K562 (cell line): Measurements from ENCODE around the gene KIF25. TPM values are rescaled to one million over a fixed set of nuclear protein-coding genes. Genes with fewer than 3 reads are reported as not detected.

Source experiments
- ATAC-seq: fragments of 200-7000 bp; cut with Tn5 transposase; 3 replicates; pipeline ENCODE4 v1.9.1; 2020; ENCODE audit warnings: moderate library complexity
- BruUV-seq: library from RNA; stranded (reverse); fragments of 400-500 nt; replicated peaks from 2 replicates; lab custom pipeline; 2021; lab: Mats Ljungman, UMichigan
- CTCF ChIA-PET: fragments of 300-600 bp; formaldehyde crosslinking; extraction: SDS; loops from one replicate; lab custom pipeline; 2021; ENCODE audit warnings: low intra/inter-chr PET ratio; lab: Yijun Ruan, JAX
- POLR2A ChIA-PET: fragments of 300-600, 350-650 bp; sonication (Branson Sonifier 250); formaldehyde crosslinking; extraction: SDS; loops from one replicate; lab custom pipeline; 2021; ENCODE audit warnings: antibody characterized with exemption, inconsistent platforms; lab: Yijun Ruan, JAX
- DNase-seq, 4 experiments: peaks; one replicate each; pipeline versions ENCODE4 v3.0.0 to v3.0.0-alpha.2; 2011 to 2018; ENCODE audit warnings: low spot score in 3 of 4, mixed read lengths in 3 of 4; ENCODE audit errors: extremely low read depth in 1 of 4
- FAIRE-seq: peaks from 2 replicates; lab custom pipeline; 2011; peaks lifted over from hg19 to GRCh38; lab: Jason Lieb, UNC
- H2AFZ ChIP-seq: 2 replicates; pipeline ENCODE4 v1.6.0; 2011; ENCODE audit warnings: low read depth, low read length, control low read depth, inconsistent platforms
- H3K27ac ChIP-seq: fragments of 200-600 bp; 3 replicates; pipeline ENCODE4 v1.8.0; 2011; ENCODE audit warnings: low read depth, mild to moderate bottlenecking, control low read depth, inconsistent platforms, low read length, moderate library complexity, mixed read lengths; ENCODE audit errors: extremely low read depth
- H3K27me3 ChIP-seq, 2 experiments: fragments of 300-600 bp in 1 of 2; 2 replicates in 1 of 2; 3 replicates in 1 of 2; pipeline versions ENCODE4 v1.6.0 to v1.8.0; 2011; ENCODE audit warnings: inconsistent platforms in 2 of 2, low read length in 2 of 2, mild to moderate bottlenecking in 1 of 2, mixed read lengths in 1 of 2, moderate library complexity in 1 of 2; ENCODE audit not compliant: control insufficient read depth in 2 of 2, insufficient read depth in 2 of 2
- H3K36me3 ChIP-seq: fragments of 300-600 bp; 3 replicates; pipeline ENCODE4 v1.8.0; 2011; ENCODE audit warnings: mild to moderate bottlenecking, low read length, inconsistent platforms; ENCODE audit not compliant: control insufficient read depth, insufficient read depth
- H3K4me1 ChIP-seq, 2 experiments: fragments of 200-600 bp in 1 of 2; replicated peaks in 1 of 2; 2 replicates in 1 of 2; 3 replicates in 1 of 2; pipeline versions ENCODE4 v1.5.1 to v1.8.0; 2011; ENCODE audit warnings: inconsistent platforms in 2 of 2, low read length in 2 of 2, mild to moderate bottlenecking in 1 of 2, mixed read lengths in 1 of 2, moderate library complexity in 1 of 2; ENCODE audit not compliant: control insufficient read depth in 2 of 2, insufficient read depth in 2 of 2
- H3K4me2 ChIP-seq: 2 replicates; pipeline ENCODE4 v1.6.1; 2011; ENCODE audit warnings: low read length, control low read depth, inconsistent platforms, mixed read lengths; ENCODE audit not compliant: insufficient read depth
- H3K4me3 ChIP-seq: fragments of 200-600 bp; sonication (generic), shearing (Covaris generic); 2 replicates; pipeline ENCODE4 v1.5.1; 2016; ENCODE audit warnings: control low read depth, inconsistent platforms
- H3K79me2 ChIP-seq: fragments of 200-600 bp; 3 replicates; pipeline ENCODE4 v1.8.0; 2011; ENCODE audit warnings: low read length, inconsistent platforms; ENCODE audit not compliant: control insufficient read depth, insufficient read depth
- H3K9ac ChIP-seq, 2 experiments: 2 replicates each; pipeline versions ENCODE4 v1.6.0 to v1.6.1; 2011; ENCODE audit warnings: low read depth in 2 of 2, low read length in 2 of 2, control low read depth in 1 of 2, inconsistent platforms in 1 of 2, mild to moderate bottlenecking in 1 of 2, mixed read lengths in 1 of 2; ENCODE audit not compliant: insufficient read depth in 1 of 2
- H3K9me1 ChIP-seq: one replicate; pipeline ENCODE4 v1.6.0; 2011; ENCODE audit warnings: inconsistent platforms, mild to moderate bottlenecking, low read length, moderate library complexity; ENCODE audit not compliant: control insufficient read depth, insufficient read depth
- H3K9me3 ChIP-seq: replicated peaks from 2 replicates; pipeline ENCODE4 v1.5.1; 2011; ENCODE audit warnings: low read depth, low read length, inconsistent platforms; ENCODE audit not compliant: control insufficient read depth, insufficient read depth
- H4K20me1 ChIP-seq: replicated peaks from 2 replicates; pipeline ENCODE4 v1.6.1; 2011; ENCODE audit warnings: low read length, inconsistent platforms, mixed read lengths; ENCODE audit not compliant: control insufficient read depth, insufficient read depth
- CHD7 ChIP-seq: fragments of 200-600 bp; sonication (generic); IDR thresholded peaks from one replicate; pipeline ENCODE4 v1.6.1; 2012; ENCODE audit warnings: mild to moderate bottlenecking, low read depth, low read length, inconsistent platforms
- EGR1 ChIP-seq: fragments of 450-650 bp; conservative IDR thresholded peaks from 2 replicates; pipeline ENCODE4 v1.6.1; 2017; ENCODE audit warnings: mild to moderate bottlenecking
- ELK1 ChIP-seq: sonication (generic); formaldehyde crosslinking; IDR thresholded peaks from 2 replicates; pipeline ENCODE4 v1.8.1; 2022; ENCODE audit warnings: missing genetic modification reagents
- FOXP1 ChIP-seq: sonication (generic); formaldehyde crosslinking; IDR thresholded peaks from 2 replicates; pipeline ENCODE4 v1.8.0; 2022; ENCODE audit warnings: mild to moderate bottlenecking, missing genetic modification reagents
- KLF6 ChIP-seq: fragments of 250-450 bp; sonication (Bioruptor Pico); IDR thresholded peaks from 2 replicates; pipeline ENCODE4 v1.4.0; 2020; ENCODE audit warnings: mild to moderate bottlenecking, moderate library complexity, borderline replicate concordance
- NCOA1 ChIP-seq: fragments of 450-650 bp; IDR thresholded peaks from 2 replicates; pipeline ENCODE4 v1.6.1; 2016; ENCODE audit warnings: low read depth
- POLR3A ChIP-seq: IDR thresholded peaks from 2 replicates; pipeline ENCODE4 v1.6.1; 2011; ENCODE audit warnings: borderline replicate concordance, mild to moderate bottlenecking, moderate library complexity; ENCODE audit not compliant: insufficient read length, insufficient read depth; ENCODE audit errors: extremely low read depth
- STAT5B ChIP-seq: fragments of 250-450 bp; sonication (Bioruptor Pico); IDR thresholded peaks from 2 replicates; pipeline ENCODE4 v1.8.0; 2021; ENCODE audit warnings: mild to moderate bottlenecking, inconsistent platforms
- THRA ChIP-seq: fragments of 450-650 bp; IDR thresholded peaks from 2 replicates; pipeline ENCODE4 v1.6.1; 2017; ENCODE audit warnings: mild to moderate bottlenecking, moderate library complexity
- ZNF780A ChIP-seq: fragments of 250-450 bp; sonication (Bioruptor Pico); IDR thresholded peaks from 2 replicates; pipeline ENCODE4 v1.5.0; 2021; ENCODE audit warnings: mild to moderate bottlenecking
- WGBS: fragments of 100-300 bp; shearing (Covaris generic); methylation state at CpG from one replicate; pipeline ENCODE4 v1.1.6; 2016; ENCODE audit warnings: low coverage, mixed read lengths; ENCODE audit not compliant: insufficient coverage; ENCODE audit errors: missing lambda C conversion rate; 5-methylcytosine and 5-hydroxymethylcytosine counted together
- in situ Hi-C: fragments of 300-500 bp; cut with MboI; formaldehyde crosslinking; loops from 4 replicates; pipeline ENCODE4 v1.15.0; 2018; ENCODE audit warnings: inconsistent platforms, mixed read lengths
- intact Hi-C: fragments of 100-400 bp; cut with micrococcal nuclease; formaldehyde crosslinking; loops from 2 replicates; pipeline ENCODE4 v1.14.2; 2022
- polyA plus RNA-seq, 8 experiments: library from polyadenylated mRNA; depleted of rRNA in 4 of 8; stranded (reverse) in 5 of 8; unstranded in 3 of 8; fragments of >200 nt; fragmentation: Nextera tagmentation in 2 of 8; fragmentation: Illumina TruSeq in 1 of 8; extraction: Ambion mirVana in 2 of 8; extraction: Trizol in 1 of 8; gene quantifications; 2 replicates each; pipeline versions ENCODE4 v1.2.1 to v1.2.3, GENCODE V29; 2011 to 2014; ENCODE audit warnings: inconsistent platforms in 1 of 8, missing spikeins in 1 of 8
- total RNA-seq, 7 experiments: library from RNA; depleted of rRNA in 6 of 7; stranded (reverse); fragments of >200 nt in 6 of 7; fragmentation: Illumina TruSeq in 2 of 7; extraction: Trizol in 2 of 7; gene quantifications; 2 replicates each; pipeline versions ENCODE4 v1.2.1 to v1.2.3, GENCODE V29; 2011 to 2021; ENCODE audit warnings: low replicate concordance in 1 of 7

Gene KIF25
- total and polyA plus RNA-seq, 9 of the 15 experiments (the other 6 are each of a cell fraction or from before 2014, with no cell fraction given), result 0.04 to 0.49 (median 0.23) TPM; not detected in 5

GRCh38 chr6:168083514-168083885 lies 86.0 kb downstream of the KIF25 start:
- no peak for FAIRE-seq

More at GRCh38 chr6:168083514-168083885, 86.0 kb downstream of the KIF25 start:
- no peak overlapping the region for H3K27ac ChIP-seq
- H3K9me1 ChIP-seq, result peaks cover 5% of the 10 kb centered on the region
- H3K4me1 ChIP-seq, result peaks cover 0 to 10% of the 10 kb centered on the region in 2 experiments; a peak in 1 of 5 replicates
- H4K20me1 ChIP-seq, result peaks cover 24% of the 10 kb centered on the region
- H3K79me2 ChIP-seq, result no peaks in the 10 kb centered on the region
- 0% methylated on average over 4 of the region's 5 CpGs for WGBS
- no peak for TF ChIP-seq STAT5B (CRISPR knock-in tag)
- TF ChIP-seq FOXP1 (CRISPR knock-in tag), result no peak
- TF ChIP-seq CHD7, result no peak
- TF ChIP-seq ZNF780A (CRISPR knock-in tag), result no peak
- no peak for TF ChIP-seq THRA
- TF ChIP-seq KLF6 (CRISPR knock-in tag), result no peak
- no peak for TF ChIP-seq POLR3A
- no peak for TF ChIP-seq EGR1
- TF ChIP-seq NCOA1, result no peak
- TF ChIP-seq ELK1, result no peak
- no peak overlapping the region for H3K4me2 ChIP-seq
- in situ Hi-C loops, result no loop called here
- DNase-seq (no peak), ATAC-seq (no peak)
- intact Hi-C loops, result no loop called here
- ChIA-PET CTCF (no interaction called here), POLR2A (no interaction called here)
- peaks cover 65 to 100% of the 10 kb centered on the region in 2 experiments for H3K27me3 ChIP-seq
- H3K9me3 ChIP-seq, result no peaks in the 10 kb centered on the region
- no peaks in the 10 kb centered on the region for H3K36me3 ChIP-seq
- no peak overlapping the region for H2AFZ ChIP-seq
- no peak overlapping the region for H3K9ac ChIP-seq
- no peak overlapping the region for H3K4me3 ChIP-seq
- BruUV-seq, result no TSS peak
